ENCODE data around the gene TSEN54. TPM values are rescaled to one million over a fixed set of nuclear protein-coding genes. Genes with fewer than 3 reads are reported as not detected.

The TSEN54 gene
- total RNA-seq, 2 donors from 2014 or later = 8.8 to 15.2 TPM

GRCh38 chr17:75571197-75571884 lies 55.0 kb downstream of the TSEN54 start:
- DNase-seq (ENCODE audit: low spot score) = no peak
- intact Hi-C loops (cut with DNase I) = no loop called here

- DNase-seq (ENCODE audit: low spot score) = no peak
Measured at GRCh38 chr17:75571885-75572215, 55.5 kb downstream of the TSEN54 start.

GRCh38 chr17:75572713-75573539 lies 56.6 kb downstream of the TSEN54 start:
- no peak for DNase-seq (ENCODE audit: low spot score)
- intact Hi-C loops (cut with DNase I) = no loop called here

More at GRCh38 chr17:75571885-75572215, 55.5 kb downstream of the TSEN54 start:
- intact Hi-C loops (cut with DNase I) = no loop called here

GRCh38 chr17:75573540-75573957 lies 57.2 kb downstream of the TSEN54 start:
- intact Hi-C loops (cut with DNase I) = no loop called here
- no peak for DNase-seq (ENCODE audit: low spot score)

- intact Hi-C loops (cut with DNase I) = no loop called here
- no peak for DNase-seq (ENCODE audit: low spot score)
Measured at GRCh38 chr17:75573994-75574393, 57.7 kb downstream of the TSEN54 start.

Small RNAs within 50 kb of the gene (microRNA-seq; reads per million reads assigned to microRNA genes)
- gene MIR6785 (ENCODE audit: borderline microRNAs expressed in 2 of 2) = 0 to 0.26 reads per million in 2 donors

Other genes starting within 250 kb of the TSEN54 start
- 10 to 100 TPM; 25.2 to 27.3 TPM for gene MIF4GD, start 245.3 kb upstream of the TSEN54 start, total RNA-seq
- gene SLC25A19, start 227.1 kb upstream of the TSEN54 start, total RNA-seq = 10 to 100 TPM in 1 of 2 donors, 1 to 10 TPM in 1; 9.9 to 14.6 TPM
- 10 to 100 TPM; 87.2 to 97.8 TPM for gene GRB2, start 110.8 kb upstream of the TSEN54 start, total RNA-seq
- 10 to 100 TPM; 53.8 to 64.3 TPM for gene TMEM94, start 59.9 kb upstream of the TSEN54 start, total RNA-seq
- 10 to 100 TPM; 51.1 to 57.6 TPM for gene CASKIN2, start 991 bp upstream of the TSEN54 start, total RNA-seq
- 1 to 10 TPM; 6.4 to 6.8 TPM for gene LLGL2, start 9.2 kb downstream of the TSEN54 start, total RNA-seq
- 100 to 1,000 TPM in 1 of 2 donors, 10 to 100 TPM in 1; 76.5 to 114 TPM for gene MYO15B, start 71.3 kb downstream of the TSEN54 start, total RNA-seq
- under 1 TPM; 0.38 to 0.97 TPM for gene SMIM5, start 116.9 kb downstream of the TSEN54 start, total RNA-seq
- gene RECQL5, start 150.6 kb downstream of the TSEN54 start, total RNA-seq = 10 to 100 TPM; 14.5 to 14.8 TPM
- gene SAP30BP, start 150.8 kb downstream of the TSEN54 start, total RNA-seq = 10 to 100 TPM; 56.7 to 66.1 TPM
- 10 to 100 TPM; 39.4 to 46.6 TPM for gene ITGB4, start 204.9 kb downstream of the TSEN54 start, total RNA-seq
- gene GALK1, start 248.7 kb downstream of the TSEN54 start, total RNA-seq = 10 to 100 TPM; 21.0 to 27.6 TPM